ENCODE measurements around the gene COMT.
A peak's percentile ranks its signal among the peaks of the same experiment; 100 is the strongest.
"Not testable (repeated sequence)": the region's sequence is repeated elsewhere in the genome, so short reads cannot be mapped to it uniquely, and the experiment has no call there.

COMT gene

DNA sequence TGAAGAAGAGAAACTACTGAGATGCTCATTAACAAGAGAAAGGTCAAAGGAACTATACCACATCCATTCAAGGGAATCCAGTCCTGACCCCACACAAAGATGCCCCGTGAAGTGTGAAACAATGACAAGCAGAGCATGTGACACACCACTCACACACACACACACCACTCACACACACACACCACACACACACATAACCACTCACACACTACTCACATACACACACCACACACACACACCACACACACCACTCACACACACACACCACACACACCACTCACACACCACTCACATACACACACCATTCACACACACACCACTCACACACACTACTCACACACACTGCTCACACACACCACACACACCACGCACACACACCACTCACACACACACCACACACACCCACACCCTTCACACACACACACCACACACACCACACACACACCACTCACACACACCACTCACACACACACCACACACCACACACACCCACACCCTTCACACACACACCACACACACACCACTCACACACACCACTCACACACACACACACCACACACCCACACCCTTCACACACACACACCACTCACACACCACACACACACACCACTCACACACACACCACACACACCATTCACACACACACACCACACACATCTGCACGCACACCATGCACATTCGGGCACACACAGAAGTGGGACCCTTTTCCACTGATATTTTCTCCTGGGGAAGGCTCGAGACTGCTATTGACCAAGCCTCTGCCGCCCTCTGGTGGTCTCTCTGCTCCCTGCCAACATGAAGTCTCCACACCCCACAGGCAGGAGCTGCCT is 32.0 kb upstream of the COMT start:
- DNase-seq (ENCODE audit: low spot score): peak; percentile 83

DNA sequence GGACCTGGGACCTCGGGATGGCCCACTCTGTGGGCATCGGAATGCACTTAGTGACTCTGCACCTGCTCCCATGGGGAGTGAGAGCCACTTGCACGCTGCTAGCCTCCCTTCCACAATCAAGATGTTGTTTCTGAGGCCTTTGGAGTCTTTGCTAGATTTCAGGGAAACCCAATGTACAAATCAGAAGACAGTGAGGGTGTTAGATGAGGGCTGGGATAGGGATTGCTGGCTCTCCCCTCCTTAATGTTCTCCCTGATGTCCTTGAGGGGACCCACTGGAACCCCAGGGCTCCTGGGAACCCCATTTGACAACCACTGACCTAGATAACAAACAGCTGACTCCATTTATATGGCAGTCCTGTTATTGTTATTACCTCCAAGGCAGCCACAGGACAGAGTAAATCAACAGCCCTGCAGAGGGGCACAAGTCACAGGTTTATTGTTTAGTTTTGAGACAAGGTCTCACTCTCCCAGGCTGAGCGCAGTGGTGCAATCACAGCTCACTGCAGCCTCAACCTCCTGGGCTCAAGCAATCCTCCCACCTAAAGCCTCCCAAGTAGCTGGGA is 31.3 kb upstream of the COMT start:
- no peak for DNase-seq (ENCODE audit: low spot score)

DNA sequence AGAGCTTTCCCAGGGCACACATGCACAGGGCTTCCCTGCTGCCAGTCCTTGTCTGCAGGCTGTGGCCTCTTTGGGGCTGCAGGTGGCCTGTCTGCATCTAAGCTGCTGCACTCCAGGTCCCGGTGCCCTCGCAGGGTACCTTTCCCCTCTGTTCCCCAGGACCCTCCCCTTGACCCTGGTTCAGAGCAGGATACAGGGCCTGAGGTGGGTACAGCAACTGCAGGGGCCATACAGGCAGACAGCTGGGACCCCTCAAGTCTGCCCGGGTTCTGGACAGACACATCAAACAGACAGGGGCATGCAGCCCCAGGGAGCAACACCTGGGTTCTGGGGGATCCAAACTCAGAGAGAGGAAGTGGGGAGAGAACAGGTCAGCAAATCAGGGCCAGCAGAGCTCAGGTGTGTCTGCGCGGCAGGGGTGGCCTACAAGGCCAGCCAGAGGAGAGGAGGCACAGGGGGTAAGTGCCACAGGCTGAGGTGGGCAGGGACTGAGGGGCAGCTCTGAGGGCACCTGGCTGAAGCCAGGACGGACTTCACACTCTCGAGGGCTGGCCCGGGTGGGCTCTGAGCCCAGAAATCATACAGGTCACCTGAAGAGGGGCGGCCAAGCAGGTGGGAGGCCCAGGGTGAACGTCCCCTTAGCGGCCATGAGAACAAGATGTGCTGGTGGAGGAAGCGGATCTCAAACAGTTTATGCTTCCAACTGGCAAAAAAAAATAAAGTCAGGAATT is 29.9 kb upstream of the COMT start:
- no peak for DNase-seq (ENCODE audit: low spot score)

DNA sequence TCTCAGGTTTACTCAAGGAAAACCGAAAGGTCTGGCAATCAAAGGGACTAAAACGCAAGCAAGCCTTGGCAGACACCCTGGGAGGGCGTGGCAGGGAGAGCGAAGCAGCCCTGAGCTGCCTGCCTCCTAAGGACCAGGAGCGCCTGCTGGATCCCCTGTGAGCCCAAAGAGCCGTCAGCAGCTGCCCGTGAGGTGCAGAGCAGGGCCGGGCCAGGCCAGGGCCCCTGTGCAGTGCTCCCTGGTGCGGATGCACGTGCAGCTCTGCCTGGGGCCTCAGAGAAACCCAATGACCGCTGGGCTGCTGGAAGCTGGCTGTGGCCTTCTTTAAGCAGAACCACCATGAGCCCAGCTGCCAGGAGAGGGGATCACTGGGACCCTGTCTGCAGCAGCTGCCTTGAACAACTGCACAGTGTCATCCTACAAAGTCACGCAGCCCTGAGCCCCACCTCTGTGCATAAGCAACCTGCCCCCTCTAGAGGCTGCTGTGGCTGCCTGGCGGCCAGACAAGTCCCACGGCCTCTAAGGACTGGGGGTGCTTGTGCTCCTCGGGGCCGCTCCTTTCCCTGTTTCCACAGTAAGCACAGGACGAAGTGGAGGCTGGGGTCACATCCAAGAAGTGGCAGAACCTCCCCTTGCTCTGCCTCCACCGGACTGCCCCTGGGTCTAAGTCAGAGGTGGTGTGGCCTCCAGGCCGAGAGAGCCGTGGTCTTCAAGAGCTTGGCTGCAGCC is 29.1 kb upstream of the COMT start:
- no peak for DNase-seq (ENCODE audit: low spot score)

DNA sequence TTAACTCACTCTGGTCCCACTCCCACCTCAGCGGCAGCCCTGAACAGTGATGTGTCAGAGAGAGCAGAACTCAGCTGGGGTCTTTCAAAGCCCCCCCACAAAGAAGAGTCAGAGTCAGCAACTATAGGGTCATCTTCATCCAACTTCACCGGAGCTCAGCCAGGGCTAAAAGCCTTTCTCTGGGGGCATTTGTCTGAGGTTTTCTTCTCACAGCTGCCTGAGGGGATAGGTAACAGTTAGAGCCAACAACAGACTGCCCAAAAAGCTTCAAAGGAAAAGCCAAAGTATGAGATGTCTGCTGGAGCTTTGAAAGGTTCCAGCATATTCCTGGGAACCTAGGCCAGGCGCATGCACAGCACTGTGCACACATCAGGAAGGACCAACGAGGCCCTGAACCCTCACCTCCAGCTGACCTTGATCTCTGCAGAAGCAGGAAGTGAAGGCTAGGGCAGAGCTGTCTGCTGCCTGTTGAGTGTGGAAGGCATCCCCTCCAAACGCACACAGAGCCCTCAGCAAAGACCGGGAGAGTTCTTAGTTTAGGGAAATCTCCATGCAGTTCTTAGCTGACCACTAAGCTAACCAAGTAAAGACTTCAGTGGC is 28.1 kb upstream of the COMT start:
- no peak for DNase-seq (ENCODE audit: low spot score)

DNA sequence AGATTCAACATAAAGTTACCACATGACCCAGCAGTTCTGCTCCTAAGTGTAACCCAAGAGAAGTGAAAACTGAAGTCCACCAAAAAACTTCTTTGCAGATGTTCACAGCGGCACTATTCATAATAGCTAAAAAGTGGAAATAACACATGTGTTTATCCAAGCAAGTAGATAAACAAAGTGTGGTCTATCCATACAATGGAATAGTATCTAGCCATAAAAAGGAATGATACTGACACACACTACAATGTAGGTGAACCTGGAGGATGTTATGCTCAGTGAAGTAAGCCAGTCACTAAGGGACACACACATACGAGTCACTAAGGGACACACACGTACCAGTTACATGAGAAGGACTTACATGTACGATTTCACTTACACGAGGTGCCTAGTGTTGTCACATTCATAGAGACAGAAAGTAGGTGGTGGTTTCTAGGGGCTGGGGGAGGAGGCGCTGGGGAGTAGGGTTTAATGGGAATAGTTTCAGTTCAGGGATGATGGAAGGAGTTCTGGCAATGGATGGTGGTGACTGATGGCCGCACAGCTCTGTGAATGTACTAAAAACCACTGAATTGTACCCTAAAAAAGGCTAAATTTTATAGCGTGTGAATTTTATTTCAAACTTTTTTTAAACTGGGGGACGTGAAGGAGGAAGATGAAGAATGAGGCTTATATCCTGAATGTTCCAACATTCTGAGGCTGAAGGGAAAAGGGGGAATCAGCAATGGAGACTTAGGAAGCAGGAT is 27.2 kb upstream of the COMT start:
- no peak for DNase-seq (ENCODE audit: low spot score)

DNA sequence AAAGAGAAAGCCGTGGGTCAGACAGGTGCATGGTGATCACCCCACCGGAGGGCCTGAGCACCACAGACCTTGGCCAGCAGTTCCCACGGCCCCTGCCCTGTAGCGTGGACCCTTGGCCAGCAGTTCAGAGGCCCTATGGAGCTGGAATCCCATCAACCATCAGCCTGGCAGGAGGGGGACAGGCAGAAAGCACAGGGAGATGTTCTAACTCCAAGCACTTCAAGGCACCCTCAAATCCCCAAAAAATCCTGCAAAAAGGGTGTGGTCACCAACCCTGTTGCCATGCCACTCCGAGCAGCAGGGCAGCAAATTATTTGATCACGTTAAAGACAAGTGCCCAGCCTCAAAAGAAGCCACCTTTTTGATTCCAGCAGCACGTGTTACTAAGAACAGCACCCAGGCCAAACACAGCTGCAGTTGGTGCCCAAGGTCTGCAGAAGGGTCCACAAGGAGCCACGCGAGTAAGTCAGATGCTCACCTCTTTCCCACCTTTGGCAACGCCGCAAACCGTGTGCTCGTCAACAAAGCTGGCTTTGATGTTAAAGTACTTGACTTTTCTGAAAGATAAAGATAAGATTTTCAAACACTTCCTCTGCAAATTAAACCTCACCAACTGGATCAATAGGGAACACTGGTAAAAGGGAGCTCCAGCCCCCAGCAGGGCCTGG is 26.2 kb upstream of the COMT start:
- DNase-seq (ENCODE audit: low spot score): no peak

DNA sequence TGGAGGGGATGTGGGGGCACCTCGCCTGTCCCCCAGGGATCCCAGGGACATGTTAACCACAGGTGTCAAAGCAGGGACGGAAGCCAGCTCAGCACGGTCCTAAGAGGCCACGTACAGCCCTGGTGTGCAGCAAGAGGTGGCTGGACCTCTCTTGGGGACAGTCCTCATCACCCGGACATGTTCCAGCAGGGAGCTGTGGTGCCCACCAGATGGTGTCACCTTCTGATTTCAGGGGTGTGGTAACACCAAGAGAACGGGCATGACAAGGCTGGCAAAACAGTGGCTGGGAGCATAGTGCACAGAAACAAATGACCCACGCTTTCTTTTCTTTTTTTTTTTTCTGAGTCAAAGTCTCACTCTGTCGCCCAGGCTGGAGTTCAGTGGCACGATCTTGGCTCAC is 25.6 kb upstream of the COMT start:
- DNase-seq (ENCODE audit: low spot score): no peak

DNA sequence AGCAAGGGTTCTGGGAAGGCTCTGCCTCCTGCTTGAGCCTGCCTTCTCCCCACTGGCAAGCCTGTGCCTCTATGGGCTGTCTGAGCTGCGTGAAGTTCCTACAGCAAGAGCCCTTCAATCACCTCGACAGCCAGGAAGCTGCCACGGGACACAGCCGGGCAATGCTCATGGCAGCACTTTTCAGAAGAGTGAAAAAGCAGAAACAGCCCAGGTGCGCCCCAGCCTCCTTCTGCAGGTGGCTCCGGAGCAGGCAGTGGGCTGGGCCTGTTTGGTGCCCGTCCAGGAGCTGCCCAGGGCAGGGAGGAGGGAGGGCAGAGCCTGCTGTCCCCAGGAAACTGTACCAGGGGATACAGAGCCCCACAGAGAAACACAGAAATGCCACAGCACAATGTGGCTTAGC is 24.6 kb upstream of the COMT start:
- DNase-seq (ENCODE audit: low spot score): no peak

DNA sequence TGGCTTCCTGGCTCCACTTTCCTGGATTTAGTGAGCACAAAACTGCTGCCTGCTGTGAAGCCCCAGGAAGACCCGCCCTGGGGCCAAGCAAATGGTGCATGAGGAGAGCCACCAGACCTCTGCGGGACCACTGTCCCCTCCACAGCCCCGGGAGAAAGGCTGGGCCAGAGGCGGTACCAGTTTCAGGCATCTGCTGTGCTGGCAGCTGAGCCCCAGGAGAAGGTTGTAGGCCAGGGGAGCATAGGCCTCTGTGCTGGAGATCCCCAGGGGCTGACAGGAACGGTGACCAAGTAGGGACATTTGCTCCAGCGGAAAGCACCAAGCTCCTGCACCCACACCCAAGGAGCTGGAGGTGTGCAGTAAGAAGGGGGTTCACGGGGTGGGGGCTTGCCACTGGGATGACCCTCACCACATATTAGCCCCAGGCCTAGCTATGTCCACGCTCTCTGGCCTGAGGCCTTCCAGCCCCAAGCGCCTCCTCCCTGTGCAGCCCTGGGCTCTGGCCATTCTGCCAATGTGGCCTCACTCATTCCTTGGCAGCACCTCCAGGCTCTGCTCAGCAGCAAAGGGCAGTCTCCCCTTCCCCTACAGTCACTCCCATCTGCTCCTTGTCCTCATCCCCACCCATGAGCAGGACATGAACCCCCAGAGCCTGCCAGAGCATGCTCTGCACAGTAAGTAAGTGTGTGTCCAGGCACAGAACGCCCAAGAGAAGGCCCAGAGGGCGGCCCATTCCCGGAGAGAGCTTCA is 24.0 kb upstream of the COMT start:
- DNase-seq (ENCODE audit: low spot score): no peak

DNA sequence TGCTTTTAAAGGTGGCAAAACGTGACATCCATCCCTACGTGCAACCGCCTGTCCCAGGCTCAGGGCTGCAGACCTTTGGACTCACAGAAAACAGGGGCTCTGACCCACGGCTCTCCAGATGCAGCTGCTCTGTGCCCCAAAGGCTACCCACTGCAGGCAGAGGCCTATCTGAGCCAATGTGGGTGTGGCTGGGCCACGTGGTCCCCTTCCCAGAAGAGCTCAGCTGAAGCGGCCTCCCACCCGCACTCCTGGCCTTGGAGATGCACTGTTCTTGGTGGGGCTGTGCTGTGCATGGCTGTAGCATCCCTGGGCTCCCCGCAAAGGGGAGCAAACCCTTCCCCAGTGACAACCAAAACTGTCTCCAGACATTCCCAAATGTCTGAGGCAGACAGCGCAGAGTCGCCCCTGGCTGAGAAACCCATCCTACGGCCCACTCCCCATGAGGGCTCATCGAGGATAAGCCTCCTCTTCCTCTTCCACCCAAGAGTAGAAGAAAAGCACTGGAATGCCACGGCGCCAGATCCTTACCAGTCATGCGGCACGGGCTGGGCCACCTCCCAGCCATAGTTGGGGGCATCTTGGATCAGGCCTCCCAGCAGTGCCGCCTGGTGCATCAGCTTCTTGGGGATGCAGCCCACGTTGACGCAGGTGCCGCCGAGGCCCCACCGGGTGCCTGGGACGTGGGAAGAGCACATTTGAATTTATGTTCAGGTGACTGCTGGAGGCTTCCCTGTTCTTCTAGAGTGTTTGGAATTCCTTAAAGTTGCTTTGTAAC is 23.1 kb upstream of the COMT start:
- no peak for DNase-seq (ENCODE audit: low spot score)

DNA sequence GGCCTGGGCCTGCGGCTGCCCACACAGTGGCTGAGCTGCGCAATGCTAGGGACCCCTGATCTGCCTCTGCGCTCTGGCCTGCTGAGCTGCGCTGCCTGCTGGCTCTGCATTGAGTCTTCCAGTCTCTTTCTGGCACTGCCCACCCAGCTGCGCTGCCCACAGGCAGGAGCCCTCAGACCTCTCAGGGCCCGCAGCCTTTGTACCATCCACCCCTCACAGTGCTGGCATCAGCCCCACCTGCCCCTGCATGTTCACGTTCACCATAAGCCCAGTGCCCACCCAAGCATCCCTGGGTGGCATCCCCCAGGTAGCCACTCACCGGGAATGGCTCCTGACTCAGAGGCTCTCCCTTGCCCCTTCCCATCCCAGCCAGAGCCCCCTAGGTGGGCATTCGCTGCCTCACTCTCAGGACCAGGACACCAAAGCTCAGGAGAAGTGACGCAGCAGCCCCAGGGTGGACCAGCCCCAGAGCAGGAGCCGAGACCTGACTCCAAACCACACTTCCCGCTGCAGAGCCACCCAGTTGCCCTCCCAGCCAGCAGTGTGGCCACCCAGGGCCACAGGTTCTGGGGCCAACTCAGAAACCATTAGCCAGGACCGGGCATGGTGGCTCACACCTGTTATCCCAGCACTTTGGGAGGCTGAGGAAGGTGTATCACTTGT is 21.7 kb upstream of the COMT start:
- no peak for DNase-seq (ENCODE audit: low spot score)

DNA sequence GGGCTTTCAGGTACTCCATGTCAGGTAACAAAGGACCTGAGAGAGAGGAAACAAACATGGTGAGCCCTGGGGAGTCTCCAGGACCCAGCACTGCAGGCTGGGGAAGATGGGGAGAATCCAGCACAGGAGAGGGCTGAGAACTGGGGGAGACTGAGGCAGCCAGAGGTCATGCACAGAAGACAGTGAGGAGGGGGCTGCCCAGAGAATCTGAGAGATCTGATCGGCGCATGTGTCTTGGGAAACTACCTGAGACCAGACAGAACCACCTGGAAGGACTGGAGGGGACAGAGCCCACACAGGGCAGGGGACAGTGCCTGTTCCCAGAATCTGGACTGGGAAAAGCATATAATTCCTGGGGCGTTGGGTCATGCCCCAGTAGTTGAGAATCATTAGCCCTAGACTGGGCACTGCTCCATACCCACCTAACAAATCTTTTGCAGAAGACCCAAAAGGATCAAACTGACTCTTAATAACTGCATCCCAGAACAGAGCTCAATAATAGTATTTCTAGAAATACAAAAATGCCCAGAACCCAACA is 20.0 kb upstream of the COMT start:
- DNase-seq (ENCODE audit: low spot score): no peak

DNA sequence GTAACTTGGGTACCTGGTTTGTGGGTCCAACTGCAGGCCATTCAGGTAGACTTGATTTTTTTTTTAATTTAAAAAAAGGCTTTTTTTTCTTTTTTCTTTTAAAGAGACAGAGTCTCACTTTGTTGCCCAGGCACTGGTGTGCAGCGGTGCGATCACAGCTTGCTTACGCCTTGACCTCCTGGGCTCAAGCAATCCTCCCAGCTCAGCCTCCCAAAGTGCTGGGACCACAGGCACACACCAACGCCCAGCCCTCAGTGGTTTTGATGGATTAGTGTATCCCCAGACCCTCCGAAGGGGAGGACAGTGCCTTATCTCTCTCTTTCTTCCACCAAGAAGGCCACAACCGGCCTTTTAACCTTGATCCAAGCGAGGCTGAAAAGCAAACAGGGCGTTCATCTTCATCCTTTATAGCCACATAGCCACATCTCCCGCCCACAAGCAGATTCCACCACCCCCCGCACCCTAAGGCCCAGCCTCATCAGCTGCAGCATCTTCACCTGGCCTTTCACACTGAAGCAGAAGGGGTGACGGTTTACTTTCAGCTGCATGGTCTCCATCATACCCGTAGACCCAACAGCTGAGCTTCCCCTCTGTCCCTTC is 17.6 kb upstream of the COMT start:
- DNase-seq (ENCODE audit: low spot score): no peak

DNA sequence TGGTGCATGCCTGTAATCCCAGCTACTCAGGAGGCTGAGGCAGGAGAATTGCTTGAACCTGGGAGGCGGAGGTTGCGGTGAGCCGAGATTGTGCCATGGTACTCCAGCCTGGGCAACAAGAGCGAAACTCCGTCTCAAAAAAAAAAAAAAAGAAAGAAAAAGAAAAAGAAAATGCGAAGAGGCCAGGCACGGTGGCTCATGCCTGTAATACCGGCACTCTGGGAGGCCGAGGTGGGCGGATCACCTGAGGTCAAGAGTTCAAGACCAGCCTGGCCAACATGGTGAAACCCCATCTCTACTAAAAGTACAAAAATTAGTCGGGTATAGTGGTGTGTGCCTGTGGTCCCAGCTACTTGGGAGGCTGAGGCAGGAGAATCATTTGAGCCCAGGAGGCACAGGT is 15.5 kb upstream of the COMT start:
- DNase-seq (ENCODE audit: low spot score): not testable (repeated sequence)

DNA sequence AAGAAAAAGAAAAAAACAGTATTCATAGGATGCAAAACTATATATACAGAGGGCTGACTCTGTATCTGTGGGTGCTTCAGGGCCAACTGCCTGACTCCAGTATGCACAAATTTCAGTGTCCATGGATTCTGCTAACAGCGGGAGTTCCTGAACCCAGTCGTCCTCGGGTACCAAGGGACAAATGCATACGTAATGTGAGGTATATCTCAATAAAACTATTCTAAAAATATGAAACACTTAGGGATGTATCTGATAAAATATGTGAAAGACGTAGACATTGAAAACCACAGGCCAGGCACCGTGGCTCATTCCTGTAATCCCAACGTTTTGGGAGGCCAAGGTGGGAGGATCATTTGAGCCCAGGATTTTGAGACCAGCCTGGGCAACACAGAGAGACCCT is 13.9 kb upstream of the COMT start:
- no peak for DNase-seq (ENCODE audit: low spot score)

DNA sequence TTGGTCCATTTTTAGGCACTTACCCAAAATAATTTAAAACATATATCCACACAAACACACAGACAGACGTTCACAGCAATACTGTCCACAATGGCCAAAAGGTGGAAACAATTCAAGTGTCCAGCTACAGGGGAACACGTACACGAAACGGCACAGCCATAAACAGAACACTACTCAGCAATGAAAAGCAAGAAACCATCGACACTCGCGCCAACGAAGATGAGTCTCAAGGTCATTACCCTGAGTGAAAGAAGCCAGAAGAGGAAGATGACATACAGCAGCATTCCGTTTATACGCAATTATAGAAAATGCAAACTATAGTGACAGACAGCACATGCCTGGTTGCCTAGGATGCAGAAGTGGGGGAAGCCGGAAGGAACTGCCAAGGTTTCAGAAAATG is 13.4 kb upstream of the COMT start:
- DNase-seq (ENCODE audit: low spot score): no peak
